IPS-NIHi7 (cell line): ENCODE results near the gene ZC2HC1B.
"Not testable (repeated sequence)": the region's sequence is repeated elsewhere in the genome, so short reads cannot be mapped to it uniquely, and the experiment has no call there.

Experiments used
- DNase-seq: peaks from one replicate; pipeline ENCODE4 v3.0.0; 2012; ENCODE audit warnings: mixed read lengths; ENCODE audit errors: extremely low spot score

The ZC2HC1B gene

DNA sequence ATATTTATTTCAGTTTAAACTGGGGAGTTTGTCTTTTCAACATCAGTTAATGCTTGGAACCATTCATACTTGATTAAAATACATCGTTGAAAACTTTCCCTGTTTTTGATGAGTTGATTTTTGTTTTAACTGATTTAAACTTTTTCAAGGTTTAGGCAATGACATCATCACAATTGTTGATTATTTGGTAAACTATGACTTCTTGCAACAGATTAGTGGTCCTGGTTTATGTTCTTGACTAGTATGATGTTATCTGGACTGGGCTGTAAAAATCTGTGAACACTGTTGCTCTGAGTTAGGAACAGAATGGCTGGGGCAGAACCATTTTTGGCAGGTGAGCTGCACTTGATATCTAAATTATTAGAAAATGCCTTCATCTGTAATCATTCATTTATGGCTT, at the start of gene ZC2HC1B:
ZC2HC1B (plus strand) TSS at position 241 of the 400 bp plus-strand sequence; CDS start at position 307, 66 bp downstream.
- no peak for DNase-seq

- no peak for DNase-seq
Measured at GRCh38 chr6:143817621-143818020, 46.7 kb upstream of the ZC2HC1B start.

- no peak for DNase-seq
Measured at GRCh38 chr6:143821359-143821758, 42.9 kb upstream of the ZC2HC1B start.

DNA sequence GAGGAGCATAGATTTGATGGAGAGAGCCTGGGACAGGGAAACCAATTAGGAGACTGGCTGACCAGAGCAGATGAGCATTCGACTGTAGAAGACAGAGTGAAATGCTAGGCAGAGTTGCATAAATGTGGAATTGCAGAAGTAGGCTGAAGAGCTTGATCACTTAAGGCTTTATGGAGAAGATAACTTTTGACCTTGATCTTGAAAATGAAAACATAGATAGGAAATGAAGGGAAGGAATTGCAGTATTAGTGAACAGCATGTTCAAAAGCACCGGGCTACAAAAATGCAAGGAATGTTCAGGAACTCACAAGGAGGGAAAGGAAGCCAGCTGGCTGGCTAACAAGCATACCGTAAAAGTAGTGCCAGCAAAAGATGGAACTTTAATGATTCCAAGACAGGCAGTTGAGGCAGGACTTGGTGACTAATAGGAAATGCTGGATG, 41.7 kb upstream of the ZC2HC1B start:
- DNase-seq: no peak

DNA sequence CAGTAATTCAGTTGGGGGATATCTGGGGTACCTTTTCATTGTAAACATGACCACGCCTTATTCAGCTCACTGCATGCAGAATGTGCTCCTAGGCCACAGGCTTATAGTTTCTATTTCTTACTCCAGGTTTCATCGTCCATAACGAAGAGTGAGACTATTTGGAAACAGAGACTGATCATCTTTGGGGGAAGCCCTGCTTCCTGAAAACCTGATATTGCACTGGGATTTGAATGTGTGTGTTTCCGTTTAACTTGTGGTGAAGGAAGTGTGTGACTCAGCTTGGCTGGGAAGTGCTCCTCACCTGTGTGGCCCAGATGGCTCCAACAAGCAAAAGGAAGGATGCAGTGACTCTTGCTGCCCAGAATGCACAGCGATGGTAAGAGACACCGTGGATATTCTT, 40.7 kb upstream of the ZC2HC1B start:
- DNase-seq: no peak

DNA sequence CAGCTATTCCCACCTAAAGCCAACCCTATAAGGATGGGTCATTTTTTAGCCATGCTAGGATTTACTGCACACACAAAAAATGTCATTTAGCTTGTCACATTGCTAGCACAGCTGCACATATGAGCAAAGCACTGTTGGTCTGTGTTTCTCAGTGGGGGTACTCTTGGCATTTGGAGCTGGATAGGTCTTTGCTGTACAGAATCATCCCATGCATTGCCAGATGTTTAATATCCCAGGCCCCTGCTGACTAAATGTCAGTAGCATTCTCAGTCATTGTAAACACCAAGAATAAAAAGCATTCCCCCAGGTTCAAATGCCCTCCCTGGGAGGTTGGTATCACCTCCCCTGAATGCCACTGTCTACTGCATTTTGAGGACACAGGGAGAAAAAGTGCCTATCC, 35.7 kb upstream of the ZC2HC1B start:
- DNase-seq: no peak

- DNase-seq: no peak
Measured at GRCh38 chr6:143836150-143836549, 28.1 kb upstream of the ZC2HC1B start.

- DNase-seq: no peak
Measured at GRCh38 chr6:143838395-143838794, 25.9 kb upstream of the ZC2HC1B start.

DNA sequence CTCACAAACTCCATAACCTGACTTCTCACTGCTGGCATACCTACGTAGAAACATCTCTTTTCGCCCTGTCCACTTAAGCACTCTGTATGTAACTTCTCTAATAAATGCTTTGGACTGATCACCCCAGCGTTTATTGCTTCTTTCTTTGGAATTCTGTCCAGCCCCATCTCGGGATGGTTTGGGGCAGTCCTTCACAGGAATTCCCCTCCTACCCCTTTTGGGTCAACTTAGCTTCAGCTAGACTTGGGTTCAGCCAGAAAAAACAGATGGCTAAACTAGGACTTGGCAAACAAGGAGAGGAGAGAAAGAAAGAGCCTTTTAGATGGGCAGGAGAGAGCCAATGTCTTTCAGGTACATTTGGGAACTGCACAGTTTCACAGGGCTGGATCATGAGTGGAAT, 25.1 kb upstream of the ZC2HC1B start:
- DNase-seq: no peak

DNA sequence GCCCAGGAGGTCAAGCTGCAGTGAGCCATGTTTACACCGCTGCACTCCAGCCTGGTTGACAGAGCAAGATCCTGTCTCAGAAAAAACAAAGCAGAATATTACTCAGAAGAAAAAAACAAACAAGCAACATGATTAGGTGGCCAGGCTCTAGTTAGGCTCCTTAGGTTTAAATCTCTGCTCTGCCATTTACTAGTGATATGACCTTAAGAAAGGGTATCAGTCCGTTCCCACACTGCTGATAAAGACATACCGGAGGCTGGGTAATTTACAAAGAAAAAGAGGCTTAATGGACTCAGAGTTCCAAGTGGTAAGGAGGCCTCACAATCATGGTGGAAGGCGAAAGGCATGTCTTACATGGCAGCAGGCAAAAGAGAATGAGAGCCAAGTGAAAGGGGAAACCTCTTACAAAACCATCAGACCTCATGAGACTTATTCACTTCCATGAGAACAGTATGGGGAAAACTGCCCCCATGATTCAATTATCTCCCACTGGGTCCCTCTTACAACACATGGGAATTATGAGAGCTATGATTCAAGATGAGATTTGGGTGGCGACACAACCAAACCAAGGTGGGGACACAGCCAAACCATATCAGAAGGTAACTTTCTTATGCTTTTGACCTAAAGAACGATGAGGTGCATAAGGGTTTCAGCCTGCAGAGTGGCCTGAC, 23.5 kb upstream of the ZC2HC1B start:
- DNase-seq: no peak

GRCh38 chr6:143842461-143842901, 21.8 kb upstream of the ZC2HC1B start:
- DNase-seq: no peak

- peak; percentile 100 for DNase-seq
Measured at GRCh38 chr6:143842902-143843676, 21.2 kb upstream of the ZC2HC1B start, which contains the start of gene LTV1. Gene LTV1, plus strand, starts transcription at chr6:143843338. Its CDS starts 140 bp downstream, at chr6:143843478.

DNA sequence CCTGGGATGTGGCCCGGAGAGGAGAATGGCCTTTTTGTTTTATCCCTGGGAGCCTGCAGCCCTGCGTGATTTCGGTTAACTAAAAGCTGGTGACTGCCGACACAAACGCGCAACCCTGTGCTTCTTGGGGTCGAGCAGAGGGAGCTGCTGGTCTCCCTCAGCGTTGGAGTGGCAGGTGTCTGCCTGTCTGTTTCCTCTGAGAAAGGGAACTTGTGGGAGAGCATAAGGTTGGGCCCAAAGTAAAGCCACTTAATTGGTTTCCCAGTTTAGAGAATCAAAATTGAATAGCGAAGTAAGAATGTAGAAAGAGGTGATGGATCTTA, 20.6 kb upstream of the ZC2HC1B start:
- DNase-seq: no peak

DNA sequence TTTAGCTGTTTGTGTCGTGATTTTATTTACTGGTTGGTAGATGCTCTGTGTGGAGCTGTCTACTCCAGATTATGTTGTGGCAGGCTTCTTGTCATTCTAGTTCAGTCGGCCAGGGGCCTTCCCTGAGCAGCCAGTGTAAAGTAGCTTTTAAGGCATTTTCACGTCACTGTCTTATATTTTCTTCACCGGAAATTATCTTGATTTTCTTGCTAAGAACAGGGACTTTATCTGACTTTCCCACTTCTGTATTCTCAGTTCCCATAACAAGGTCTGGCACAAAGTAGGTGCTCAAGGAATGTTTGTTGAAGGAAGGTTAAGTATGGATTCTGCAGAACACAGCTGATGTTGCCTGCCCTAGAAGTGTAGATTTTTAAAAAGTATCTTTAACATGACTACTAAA, 20.3 kb upstream of the ZC2HC1B start:
- no peak for DNase-seq

GRCh38 chr6:143845033-143845432, 19.2 kb upstream of the ZC2HC1B start:
- DNase-seq: no peak

GRCh38 chr6:143851706-143852105, 12.6 kb upstream of the ZC2HC1B start:
- not testable (repeated sequence) for DNase-seq

- DNase-seq: not testable (repeated sequence)
Measured at GRCh38 chr6:143855057-143855456, 9.2 kb upstream of the ZC2HC1B start.

- not testable (repeated sequence) for DNase-seq
Measured at GRCh38 chr6:143856762-143857161, 7.5 kb upstream of the ZC2HC1B start.

DNA sequence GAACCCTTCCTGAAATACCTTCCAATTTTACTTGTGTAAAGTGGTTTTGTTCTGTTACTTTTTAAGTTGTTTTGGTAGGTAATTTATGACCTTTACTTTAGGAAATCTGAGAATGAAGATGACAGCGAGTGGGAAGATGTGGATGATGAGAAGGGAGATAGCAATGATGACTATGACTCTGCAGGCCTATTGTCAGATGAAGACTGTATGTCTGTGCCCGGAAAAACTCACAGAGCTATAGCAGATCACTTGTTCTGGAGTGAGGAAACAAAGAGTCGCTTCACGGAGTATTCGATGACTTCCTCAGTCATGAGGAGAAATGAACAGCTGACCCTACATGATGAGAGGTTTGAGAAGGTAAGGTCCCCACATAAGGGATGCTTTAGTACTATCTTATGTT, 6.6 kb upstream of the ZC2HC1B start:
- no peak for DNase-seq

DNA sequence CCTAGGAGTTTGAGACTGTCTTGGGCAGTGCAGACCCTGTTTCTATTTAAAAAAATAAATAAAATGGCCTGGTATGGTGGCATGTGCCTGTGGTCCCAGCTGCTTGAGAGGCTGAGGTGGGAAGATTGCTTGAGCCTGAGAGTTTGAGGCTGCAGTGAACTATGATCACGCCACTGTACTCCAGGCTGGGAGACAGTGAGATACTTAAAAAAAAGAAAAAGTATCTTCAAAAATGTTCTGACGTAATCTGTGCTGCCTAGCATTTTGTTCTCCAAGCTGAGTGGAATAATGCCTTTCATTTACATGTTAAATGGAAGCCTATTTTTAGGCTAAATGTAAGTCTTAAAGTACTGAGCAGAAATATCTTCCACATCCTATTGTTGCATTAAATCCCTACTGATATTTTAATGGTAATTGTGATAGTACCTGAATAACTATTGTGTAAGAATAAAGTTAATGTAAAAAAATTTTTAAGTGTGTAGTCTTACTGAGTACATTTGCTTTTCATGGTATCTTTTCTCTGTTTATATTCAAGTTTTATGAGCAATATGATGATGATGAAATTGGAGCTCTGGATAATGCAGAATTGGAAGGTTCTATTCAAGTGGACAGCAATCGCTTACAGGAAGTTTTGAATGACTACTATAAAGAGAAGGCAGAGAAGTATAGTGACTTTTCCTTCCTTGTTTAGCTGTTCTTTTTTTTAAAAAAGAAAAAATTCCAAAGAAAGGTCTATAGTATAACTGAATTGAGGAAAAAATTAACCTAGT, 4.2 kb upstream of the ZC2HC1B start:
- no peak for DNase-seq

- no peak for DNase-seq
Measured at GRCh38 chr6:143863771-143864170, 503 bp upstream of the ZC2HC1B start.

DNA sequence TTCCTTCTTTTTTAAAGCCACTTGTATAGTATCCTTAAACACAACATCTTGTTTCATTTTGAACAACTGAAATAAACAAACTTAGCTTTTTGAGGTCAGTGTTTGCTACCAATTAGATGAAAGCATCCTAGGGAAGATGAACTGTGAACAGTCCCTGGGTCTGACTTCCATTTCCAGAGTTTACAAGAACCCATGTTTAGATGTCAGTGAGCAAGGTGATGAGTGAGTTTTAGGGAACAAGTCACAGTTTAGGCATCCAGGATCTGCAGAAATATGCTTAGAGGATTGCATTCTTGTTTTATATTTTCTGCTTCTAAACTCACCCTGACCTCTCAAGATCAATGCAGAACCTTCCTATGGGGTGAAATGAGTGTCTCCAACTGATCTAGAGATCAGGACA, 3.0 kb downstream of the ZC2HC1B start:
- no peak for DNase-seq
